Muscle of leg (tissue), 11 donors: ENCODE results near the gene PLN. TPM values are rescaled to one million over a fixed set of nuclear protein-coding genes. Genes with fewer than 3 reads are reported as not detected.
A peak's percentile ranks its signal among the peaks of the same experiment; 100 is the strongest.

Source experiments
- DNase-seq: peaks from one replicate; pipeline ENCODE4 v3.0.0; 2013
- H3K27ac ChIP-seq: one replicate; pipeline ENCODE4 v1.5.1; 2013; ENCODE audit warnings: mild to moderate bottlenecking, low read length, control low read depth
- H3K27me3 ChIP-seq: one replicate; pipeline ENCODE4 v1.6.1; 2013; ENCODE audit warnings: low read length; ENCODE audit not compliant: control insufficient read depth, insufficient read depth
- H3K36me3 ChIP-seq: one replicate; pipeline ENCODE4 v1.6.1; 2013; ENCODE audit warnings: low read length; ENCODE audit not compliant: control insufficient read depth, insufficient read depth
- H3K4me1 ChIP-seq: one replicate; pipeline ENCODE4 v1.6.1; 2013; ENCODE audit warnings: low read length; ENCODE audit not compliant: control insufficient read depth, insufficient read depth
- H3K4me3 ChIP-seq: one replicate; pipeline ENCODE4 v1.5.1; 2013; ENCODE audit warnings: low read length, control low read depth
- H3K9me3 ChIP-seq: replicated peaks from 2 replicates; pipeline ENCODE4 v1.6.1; 2013; ENCODE audit warnings: low read depth, low read length; ENCODE audit not compliant: control insufficient read depth
- WGBS: methylation state at CpG from one replicate; pipeline ENCODE4 v1.1.5; 2013; ENCODE audit warnings: missing lambda C conversion rate; ENCODE audit not compliant: insufficient coverage; 5-methylcytosine and 5-hydroxymethylcytosine counted together
- polyA plus RNA-seq, 8 donors: library from polyadenylated mRNA; unstranded; fragments of 120-200 nt; gene quantifications; one replicate each; pipeline versions ENCODE4 v1.2.1 to v1.2.3, GENCODE V29; 2013; ENCODE audit warnings: inconsistent platforms in 1 of 8, low replicate concordance in 1 of 8; ENCODE audit not compliant: insufficient read length in 8 of 8, insufficient read depth in 1 of 8
- total RNA-seq: library from RNA; stranded (reverse); fragments of 120-200 nt; gene quantifications from one replicate; pipeline ENCODE4 v1.2.4, GENCODE V29; 2013

PLN gene
- total and polyA plus RNA-seq, 9 donors = 2.8 to 8.8 (median 5.7) TPM

GRCh38 chr6:118553132-118553531, 5.0 kb downstream of the PLN start:
- Histone ChIP-seq H3K36me3 (peaks cover 3% of the 10 kb centered on the region), H3K4me1 (no peaks in the 10 kb centered on the region), H3K27ac (no peak overlapping the region), H3K4me3 (no peak overlapping the region), H3K9me3 (no peaks in the 10 kb centered on the region), H3K27me3 (no peaks in the 10 kb centered on the region)
- no CpG with 5 or more reads among the region's 1 CpG for WGBS
- DNase-seq = no peak

GRCh38 chr6:118554698-118555097, 6.6 kb downstream of the PLN start:
- Histone ChIP-seq H3K36me3 (peaks cover 3% of the 10 kb centered on the region), H3K27ac (no peak overlapping the region)

GRCh38 chr6:118558464-118559217, 10.5 kb downstream of the PLN start:
- Histone ChIP-seq H3K27ac (no peak overlapping the region), H3K4me1 (no peaks in the 10 kb centered on the region), H3K27me3 (no peaks in the 10 kb centered on the region), H3K9me3 (no peaks in the 10 kb centered on the region), H3K36me3 (peaks cover 6% of the 10 kb centered on the region), H3K4me3 (no peak overlapping the region)
- WGBS = 67% methylated on average over 3 of the region's 6 CpGs
- DNase-seq = no peak

More at GRCh38 chr6:118554698-118555097, 6.6 kb downstream of the PLN start:
- Histone ChIP-seq H3K9me3 (no peaks in the 10 kb centered on the region), H3K27me3 (no peaks in the 10 kb centered on the region), H3K4me3 (no peak overlapping the region), H3K4me1 (no peaks in the 10 kb centered on the region)
- no peak for DNase-seq
- no CpG with 5 or more reads among the region's 1 CpG for whole genome bisulfite sequencing

- Histone ChIP-seq H3K4me1 (no peaks in the 10 kb centered on the region), H3K36me3 (peaks cover 6% of the 10 kb centered on the region), H3K27me3 (no peaks in the 10 kb centered on the region), H3K9me3 (no peaks in the 10 kb centered on the region), H3K27ac (no peak overlapping the region), H3K4me3 (no peak overlapping the region)
- DNase-seq = no peak
These were observed 11.6 kb downstream of the PLN start for GRCh38 chr6:118559659-118560058.

GRCh38 chr6:118562248-118562647, 14.2 kb downstream of the PLN start:
- H3K27ac ChIP-seq = no peak overlapping the region
- WGBS = no CpG with 5 or more reads among the region's 1 CpG
- H3K27me3 ChIP-seq = no peaks in the 10 kb centered on the region
- H3K4me1 ChIP-seq = no peaks in the 10 kb centered on the region
- H3K4me3 ChIP-seq = no peak overlapping the region
- peaks cover 10% of the 10 kb centered on the region for H3K36me3 ChIP-seq
- H3K9me3 ChIP-seq = no peaks in the 10 kb centered on the region
- DNase-seq = no peak

- Histone ChIP-seq H3K9me3 (no peaks in the 10 kb centered on the region), H3K27ac (no peak overlapping the region), H3K36me3 (peaks cover 10% of the 10 kb centered on the region), H3K4me1 (no peaks in the 10 kb centered on the region), H3K27me3 (no peaks in the 10 kb centered on the region), H3K4me3 (no peak overlapping the region)
- no CpG with 5 or more reads among the region's 1 CpG for WGBS
- no peak for DNase-seq
These were observed 14.9 kb downstream of the PLN start for GRCh38 chr6:118562959-118563358.

GRCh38 chr6:118565311-118565960, 17.3 kb downstream of the PLN start:
- Histone ChIP-seq H3K4me1 (no peaks in the 10 kb centered on the region), H3K27ac (no peak overlapping the region), H3K27me3 (no peaks in the 10 kb centered on the region), H3K4me3 (no peak overlapping the region), H3K9me3 (no peaks in the 10 kb centered on the region), H3K36me3 (peaks cover 10% of the 10 kb centered on the region)
- DNase-seq = peak; percentile 53
- WGBS = 78% methylated on average over 2 of the region's 5 CpGs

- DNase-seq = no peak
- WGBS = 88% methylated on average over 1 of the region's 3 CpGs
- no peaks in the 10 kb centered on the region for H3K4me1 ChIP-seq
- H3K27ac ChIP-seq = no peak overlapping the region
- no peaks in the 10 kb centered on the region for H3K27me3 ChIP-seq
- no peaks in the 10 kb centered on the region for H3K9me3 ChIP-seq
- peaks cover 8% of the 10 kb centered on the region for H3K36me3 ChIP-seq
- H3K4me3 ChIP-seq = no peak overlapping the region
These were observed 19.9 kb downstream of the PLN start for GRCh38 chr6:118567974-118568373.

- H3K27ac ChIP-seq = no peak overlapping the region
- peaks cover 12% of the 10 kb centered on the region for H3K36me3 ChIP-seq
- no peak overlapping the region for H3K4me3 ChIP-seq
- no peaks in the 10 kb centered on the region for H3K4me1 ChIP-seq
- no peak for DNase-seq
- peaks cover 7% of the 10 kb centered on the region for H3K9me3 ChIP-seq
- WGBS = no CpG with 5 or more reads among the region's 1 CpG
- no peaks in the 10 kb centered on the region for H3K27me3 ChIP-seq
These were observed 21.4 kb downstream of the PLN start for GRCh38 chr6:118569498-118569897.

GRCh38 chr6:118571121-118571520, 23.0 kb downstream of the PLN start:
- no peak for DNase-seq
- Histone ChIP-seq H3K4me1 (no peaks in the 10 kb centered on the region), H3K27me3 (no peaks in the 10 kb centered on the region), H3K27ac (no peak overlapping the region), H3K4me3 (no peak overlapping the region), H3K9me3 (peaks cover 20% of the 10 kb centered on the region), H3K36me3 (peaks cover 10% of the 10 kb centered on the region)
- no CpG with 5 or more reads among the region's 2 CpGs for WGBS
